ENCODE measurements around the gene RPUSD1. TPM values are rescaled to one million over a fixed set of nuclear protein-coding genes. Genes with fewer than 3 reads are reported as not detected.

Gene RPUSD1
- total and polyA plus RNA-seq, 2 donors (not counting 3 experiments of a cell fraction or from before 2014, with no cell fraction given), result 46.2 to 55.8 TPM

DNA sequence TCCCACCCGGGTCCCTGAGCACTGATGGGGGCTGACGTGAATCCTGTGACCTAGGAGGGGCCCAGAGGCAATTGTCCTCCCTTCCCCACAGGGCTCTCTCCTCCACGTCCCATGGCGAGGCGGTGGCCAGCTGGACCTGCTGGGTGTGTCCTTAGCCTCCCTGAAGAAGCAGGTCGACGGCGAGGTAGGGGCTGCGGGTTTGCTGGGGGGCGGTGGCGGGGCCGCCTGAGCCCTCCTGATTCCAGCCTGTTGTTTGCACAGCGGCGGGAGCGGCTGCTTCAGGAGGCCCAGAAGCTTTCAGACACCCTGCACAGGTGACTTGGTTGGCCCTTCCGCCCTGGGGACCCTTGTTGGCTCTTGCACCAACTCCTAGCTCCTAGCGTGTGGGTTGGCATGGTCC is 1.9 kb upstream of the RPUSD1 start:
- CTCF ChIA-PET, result no interaction called here
- H3K27ac ChIP-seq (ENCODE audit: insufficient read depth, low read depth, low read length), result no peak overlapping the region

More for the DNA sequence above, 1.9 kb upstream of the RPUSD1 start:
- H3K9me3 ChIP-seq (replicated peaks; ENCODE audit: control insufficient read depth, insufficient read depth, low read length), result no peaks in the 10 kb centered on the region
- no peak overlapping the region for H2AFZ ChIP-seq (ENCODE audit: low read depth, low read length)
- no peak overlapping the region for H3K9ac ChIP-seq (replicated peaks; ENCODE audit: extremely low read depth, insufficient read depth, low read length)
- POLR2A ChIA-PET, result no interaction called here
- intact Hi-C loops (cut with micrococcal nuclease) (no loop called here), dilution Hi-C loops (cut with MboI; ENCODE audit: extremely low pct_ligation_motif_present, low sequenced_read_pairs) (no loop called here)
- FAIRE-seq (no peak), DNase-seq (ENCODE audit: low read depth, low spot score) (no peak)
- H3K27me3 ChIP-seq (ENCODE audit: control insufficient read depth in 2 of 2, insufficient read depth in 2 of 2, low read length in 2 of 2), result no peaks in the 10 kb centered on the region
- no peak overlapping the region for H3K4me2 ChIP-seq (ENCODE audit: insufficient read depth, low read length)
- peaks cover 13% of the 10 kb centered on the region for H3K4me1 ChIP-seq (ENCODE audit: control insufficient read depth, extremely low read depth, insufficient read depth, low read length)
- peaks cover 2 to 6% of the 10 kb centered on the region in 2 experiments for H3K36me3 ChIP-seq (ENCODE audit: control insufficient read depth in 2 of 2, extremely low read depth in 1 of 2, insufficient read depth in 2 of 2, low read length in 2 of 2)
- BruUV-seq (replicated peaks), result no TSS peak
- TF ChIP-seq FOS (IDR thresholded peaks at IDR 0.05; ENCODE audit: borderline replicate concordance, insufficient read depth, low read length), result no peak
- no peak for TF ChIP-seq GATA2 (IDR thresholded peaks at IDR 0.05; ENCODE audit: insufficient read depth, insufficient read length, low read depth, low read length)
- no peak for TF ChIP-seq MYC (IDR thresholded peaks at IDR 0.05; ENCODE audit: low read depth, low read length)
- TF ChIP-seq, protein P1, sequence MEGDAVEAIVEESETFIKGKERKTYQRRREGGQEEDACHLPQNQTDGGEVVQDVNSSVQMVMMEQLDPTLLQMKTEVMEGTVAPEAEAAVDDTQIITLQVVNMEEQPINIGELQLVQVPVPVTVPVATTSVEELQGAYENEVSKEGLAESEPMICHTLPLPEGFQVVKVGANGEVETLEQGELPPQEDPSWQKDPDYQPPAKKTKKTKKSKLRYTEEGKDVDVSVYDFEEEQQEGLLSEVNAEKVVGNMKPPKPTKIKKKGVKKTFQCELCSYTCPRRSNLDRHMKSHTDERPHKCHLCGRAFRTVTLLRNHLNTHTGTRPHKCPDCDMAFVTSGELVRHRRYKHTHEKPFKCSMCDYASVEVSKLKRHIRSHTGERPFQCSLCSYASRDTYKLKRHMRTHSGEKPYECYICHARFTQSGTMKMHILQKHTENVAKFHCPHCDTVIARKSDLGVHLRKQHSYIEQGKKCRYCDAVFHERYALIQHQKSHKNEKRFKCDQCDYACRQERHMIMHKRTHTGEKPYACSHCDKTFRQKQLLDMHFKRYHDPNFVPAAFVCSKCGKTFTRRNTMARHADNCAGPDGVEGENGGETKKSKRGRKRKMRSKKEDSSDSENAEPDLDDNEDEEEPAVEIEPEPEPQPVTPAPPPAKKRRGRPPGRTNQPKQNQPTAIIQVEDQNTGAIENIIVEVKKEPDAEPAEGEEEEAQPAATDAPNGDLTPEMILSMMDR (IDR thresholded peaks at IDR 0.05; ENCODE audit: extremely low read depth in 1 of 2, insufficient read depth in 1 of 2, low read depth in 1 of 2, low read length in 2 of 2), result no peak
- TF ChIP-seq JUN (IDR thresholded peaks at IDR 0.05; ENCODE audit: borderline replicate concordance, insufficient read depth, insufficient read length, low read depth), result no peak
- no peak for TF ChIP-seq POLR2AphosphoS5 (IDR thresholded peaks at IDR 0.05; ENCODE audit: insufficient read depth, low read depth, low read length)
- no peak for TF ChIP-seq MAX (IDR thresholded peaks at IDR 0.05; ENCODE audit: insufficient read depth, insufficient read length)
- TF ChIP-seq EZH2 (IDR thresholded peaks at IDR 0.05; ENCODE audit: borderline replicate concordance, low read depth, low read length, severe bottlenecking), result no peak
- H3K9me1 ChIP-seq (replicated peaks; ENCODE audit: control insufficient read depth, extremely low read depth, insufficient read depth, low read length), result no peaks in the 10 kb centered on the region
- H3K4me3 ChIP-seq (replicated peaks in 1 of 3; ENCODE audit: insufficient read depth in 1 of 3, low read depth in 1 of 3, low read length in 3 of 3), result no peak overlapping the region
- no peaks in the 10 kb centered on the region for H4K20me1 ChIP-seq (replicated peaks; ENCODE audit: control insufficient read depth, extremely low read depth, insufficient read depth, low read length)
- H3K79me2 ChIP-seq (ENCODE audit: control insufficient read depth, insufficient read depth, low read length), result peaks cover 26% of the 10 kb centered on the region
